ENCODE results near the gene BAIAP2.

BAIAP2 gene

DNA sequence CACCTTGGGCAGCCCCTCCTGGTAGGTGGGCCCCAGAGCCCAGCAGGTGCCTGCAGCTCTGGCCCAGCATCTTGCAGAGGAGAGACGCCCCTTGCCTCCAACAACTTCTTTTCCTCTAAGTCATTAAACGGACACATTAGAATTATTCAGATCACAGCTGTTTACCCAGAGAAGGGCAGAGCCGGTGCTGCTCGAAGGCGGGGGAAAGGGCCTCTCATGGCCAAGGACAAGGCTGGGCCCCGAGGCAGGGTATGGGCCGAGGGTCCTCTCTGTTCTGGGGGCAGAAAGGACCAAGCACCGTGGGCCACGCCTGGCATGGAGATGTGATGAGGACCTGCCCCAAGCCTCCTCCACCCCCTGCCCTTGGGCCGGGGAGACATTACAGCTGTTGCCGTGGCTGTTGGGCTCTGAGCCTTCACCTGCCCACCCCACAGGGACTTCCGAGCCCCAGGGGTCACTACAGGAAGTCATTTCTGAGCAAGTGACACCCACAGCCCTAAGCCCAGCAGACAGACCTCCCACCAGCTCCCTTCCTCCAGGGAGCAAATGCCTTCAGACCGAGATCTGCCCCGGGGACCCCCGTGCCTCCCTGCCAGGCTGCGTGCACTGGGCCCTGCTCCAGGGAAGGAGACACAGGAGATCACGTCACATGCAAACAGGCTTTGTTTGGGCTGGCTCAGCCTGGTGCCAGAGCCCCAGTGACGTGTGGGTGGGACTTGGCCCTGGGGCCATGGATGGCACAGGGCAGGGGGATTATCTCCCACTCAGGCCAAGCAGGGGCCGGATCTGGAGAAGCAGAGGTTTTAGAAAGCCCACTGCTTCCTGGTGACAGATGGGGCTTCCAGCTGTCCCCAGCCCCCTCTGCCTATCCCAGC is 129.7 kb downstream of the BAIAP2 start:
- DNase-seq (ENCODE audit: low read depth) = no peak
- no peak overlapping the region for H3K4me3 ChIP-seq (ENCODE audit: low read depth, low read length)
- TF ChIP-seq, protein P1, sequence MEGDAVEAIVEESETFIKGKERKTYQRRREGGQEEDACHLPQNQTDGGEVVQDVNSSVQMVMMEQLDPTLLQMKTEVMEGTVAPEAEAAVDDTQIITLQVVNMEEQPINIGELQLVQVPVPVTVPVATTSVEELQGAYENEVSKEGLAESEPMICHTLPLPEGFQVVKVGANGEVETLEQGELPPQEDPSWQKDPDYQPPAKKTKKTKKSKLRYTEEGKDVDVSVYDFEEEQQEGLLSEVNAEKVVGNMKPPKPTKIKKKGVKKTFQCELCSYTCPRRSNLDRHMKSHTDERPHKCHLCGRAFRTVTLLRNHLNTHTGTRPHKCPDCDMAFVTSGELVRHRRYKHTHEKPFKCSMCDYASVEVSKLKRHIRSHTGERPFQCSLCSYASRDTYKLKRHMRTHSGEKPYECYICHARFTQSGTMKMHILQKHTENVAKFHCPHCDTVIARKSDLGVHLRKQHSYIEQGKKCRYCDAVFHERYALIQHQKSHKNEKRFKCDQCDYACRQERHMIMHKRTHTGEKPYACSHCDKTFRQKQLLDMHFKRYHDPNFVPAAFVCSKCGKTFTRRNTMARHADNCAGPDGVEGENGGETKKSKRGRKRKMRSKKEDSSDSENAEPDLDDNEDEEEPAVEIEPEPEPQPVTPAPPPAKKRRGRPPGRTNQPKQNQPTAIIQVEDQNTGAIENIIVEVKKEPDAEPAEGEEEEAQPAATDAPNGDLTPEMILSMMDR (conservative IDR thresholded peaks at IDR 0.05; ENCODE audit: low read depth, low read length) = no peak

- no peak for DNase-seq (ENCODE audit: low read depth)
- TF ChIP-seq, protein P1 (conservative IDR thresholded peaks at IDR 0.05; ENCODE audit: low read depth, low read length) = no peak
- no peak within 1 kb of the TSS for H3K4me3 ChIP-seq (ENCODE audit: low read depth, low read length)
Measured at GRCh38 chr17:81165246-81166032, 130.5 kb downstream of the BAIAP2 start, which contains the start of gene PVALEF. Gene PVALEF, plus strand, starts transcription at chr17:81165507. Its CDS starts 15,720 bp downstream, at chr17:81181227.

- no peak within 1 kb of the TSS for H3K4me3 ChIP-seq (ENCODE audit: low read depth, low read length)
- DNase-seq (ENCODE audit: low read depth) = no peak
- TF ChIP-seq, protein P1 (conservative IDR thresholded peaks at IDR 0.05; ENCODE audit: low read depth, low read length) = no peak
Measured at GRCh38 chr17:81166033-81166492, 131.1 kb downstream of the BAIAP2 start, which contains the start of gene AATK. Gene AATK, minus strand, starts transcription at chr17:81166221. Its CDS starts 229 bp downstream, at chr17:81165992.

Measured in choroid plexus epithelial cell (primary cell).